NCI-H1092 (cell line): ENCODE data around the gene EHBP1L1.
A peak's percentile ranks its signal among the peaks of the same experiment; 100 is the strongest.

ENCODE experiments used
- DNase-seq: peaks from one replicate; lab custom pipeline; 2025; lab: John Stamatoyannopoulos, UW

Gene EHBP1L1

DNA sequence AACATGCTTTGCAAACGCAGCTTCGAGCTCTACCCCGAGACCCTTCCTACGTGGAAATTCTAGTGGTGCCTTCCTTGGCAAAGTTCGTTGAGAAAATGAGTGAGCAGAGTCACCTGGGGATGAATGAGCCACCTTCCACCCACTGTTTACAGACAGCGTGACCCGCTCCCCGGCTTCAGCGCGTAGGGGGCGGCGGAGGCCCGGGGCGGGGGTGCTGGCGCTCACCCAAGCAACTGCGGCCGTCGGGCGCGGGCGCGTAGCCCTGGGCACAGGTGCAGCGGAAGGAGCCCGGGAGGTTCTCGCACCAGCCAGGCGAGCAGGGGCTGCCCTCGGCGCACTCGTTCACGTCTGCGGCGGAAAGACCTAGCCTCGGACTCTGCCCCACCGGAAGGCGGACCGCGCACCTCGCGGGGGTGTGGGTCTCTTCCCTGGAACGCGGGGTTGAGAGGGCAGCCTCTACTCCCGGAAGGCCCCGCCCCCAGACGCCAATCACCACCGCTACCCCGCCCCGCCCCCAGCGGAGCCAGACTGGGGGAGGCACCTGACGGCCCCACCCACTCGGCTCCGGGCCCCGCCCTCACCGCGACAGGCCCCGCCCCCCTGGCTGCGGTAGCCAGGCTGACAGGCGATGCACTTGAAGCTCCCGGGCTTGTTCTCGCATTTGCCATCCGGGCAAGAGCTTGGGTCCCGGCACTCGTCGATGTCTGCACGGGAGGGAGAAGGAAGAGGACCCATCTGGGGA lies 29.5 kb upstream of the EHBP1L1 start:
- DNase-seq: peak; percentile 84

GRCh38 chr11:65547446-65548125 lies 28.3 kb upstream of the EHBP1L1 start:
- DNase-seq: no peak

GRCh38 chr11:65548395-65548794 lies 27.5 kb upstream of the EHBP1L1 start:
- no peak for DNase-seq

DNA sequence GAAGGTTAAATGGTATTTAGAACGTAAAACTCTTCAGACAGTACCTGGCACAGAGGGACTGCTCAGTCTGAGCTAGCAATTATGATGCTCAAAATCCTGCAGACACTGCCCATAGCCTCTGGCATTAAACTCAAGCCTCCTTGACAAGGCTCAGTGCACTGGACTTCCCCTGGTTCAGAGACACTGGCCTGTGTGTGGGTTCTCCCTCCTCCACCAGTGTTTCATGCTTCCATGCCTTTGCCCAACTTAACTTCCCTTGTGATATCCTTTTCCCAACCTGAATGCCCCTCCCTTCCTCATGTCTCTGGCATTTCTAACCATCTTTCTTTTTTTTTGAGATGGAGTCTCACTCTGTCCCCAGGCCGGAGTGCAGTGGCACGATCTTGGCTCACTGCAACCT lies 26.8 kb upstream of the EHBP1L1 start:
- DNase-seq: no peak

DNA sequence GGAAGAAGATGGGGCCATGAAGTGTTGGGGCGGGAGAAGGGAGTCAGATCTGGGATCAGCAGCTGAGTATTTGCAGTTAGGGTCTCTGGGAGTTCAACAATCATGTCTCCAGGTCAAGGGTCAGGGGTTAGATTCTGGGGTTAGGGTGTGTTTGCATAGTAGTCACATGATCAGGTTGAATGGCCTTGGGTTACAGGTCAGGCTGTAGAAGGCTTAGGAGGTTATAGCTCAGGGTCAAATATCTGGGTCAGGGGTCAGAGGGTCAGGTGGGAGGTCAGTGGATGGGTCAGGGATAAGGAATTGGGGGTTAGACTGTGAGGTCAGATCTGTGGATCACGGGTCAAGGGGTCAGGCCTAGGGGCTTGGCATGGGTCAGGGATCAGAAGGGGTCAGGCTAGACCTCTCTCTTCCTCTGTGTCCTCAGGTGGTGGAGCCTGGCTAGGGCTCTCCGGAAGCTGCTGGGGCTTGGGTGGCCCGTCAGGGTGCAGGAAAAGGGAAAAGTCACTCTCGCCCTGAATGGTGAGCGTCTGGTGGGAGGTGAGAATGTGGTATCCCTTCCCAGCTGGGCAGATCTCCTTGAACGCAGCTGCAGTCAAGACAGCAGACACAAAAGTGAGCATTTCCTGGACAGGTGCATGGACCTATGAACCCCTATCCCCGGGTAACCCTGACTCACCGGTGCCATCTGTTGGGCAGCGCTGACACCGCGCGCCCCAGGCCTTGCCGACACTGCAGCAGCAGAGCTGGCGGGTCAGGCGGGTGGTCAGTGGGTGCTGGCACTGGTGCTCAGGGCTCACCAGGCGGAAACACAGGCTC lies 24.1 kb upstream of the EHBP1L1 start:
- peak; percentile 83 for DNase-seq

- DNase-seq: no peak
Observed at GRCh38 chr11:65552388-65552951, 23.4 kb upstream of the EHBP1L1 start.

DNA sequence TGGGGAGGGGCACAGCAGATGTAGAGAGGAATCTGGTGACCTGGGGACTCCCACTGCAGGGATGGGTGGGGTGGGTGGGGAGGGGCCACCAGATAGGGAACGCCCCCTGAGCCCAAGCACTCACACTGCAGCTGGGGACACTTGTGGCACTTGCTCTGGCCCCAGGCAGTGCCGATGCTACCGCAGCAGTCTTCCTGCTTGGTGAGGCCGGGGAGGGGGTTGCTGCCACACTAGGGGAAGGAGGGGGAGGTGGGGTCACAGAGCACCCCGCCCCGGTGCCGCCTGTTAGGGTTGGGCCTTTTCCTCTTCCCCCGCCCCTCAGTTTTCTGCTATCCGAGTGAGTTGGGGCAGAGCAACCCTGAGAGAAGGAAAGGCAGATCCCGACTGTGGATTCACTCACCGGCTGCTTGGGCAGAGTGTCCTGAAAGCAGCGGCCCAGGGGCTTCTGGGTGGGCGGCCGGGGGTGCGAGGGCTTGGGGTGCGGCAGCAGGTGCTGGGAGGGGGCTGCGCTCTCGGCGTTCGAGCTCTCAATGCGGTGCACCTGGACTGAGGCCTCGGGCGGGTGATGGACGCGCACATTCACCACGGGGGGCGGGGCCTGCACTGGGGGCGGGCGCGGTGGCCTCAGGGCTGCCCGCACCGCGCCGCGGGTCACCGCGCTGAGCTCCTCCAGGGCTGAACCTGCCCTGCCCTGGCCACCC lies 22.4 kb upstream of the EHBP1L1 start:
- no peak for DNase-seq

- no peak for DNase-seq
Observed at GRCh38 chr11:65554057-65554818, 21.6 kb upstream of the EHBP1L1 start.

- DNase-seq: no peak
Observed at GRCh38 chr11:65554842-65555430, 20.9 kb upstream of the EHBP1L1 start.

- DNase-seq: no peak
Observed at GRCh38 chr11:65555693-65556231, 20.1 kb upstream of the EHBP1L1 start.

- no peak for DNase-seq
Observed at GRCh38 chr11:65556470-65557279, 19.2 kb upstream of the EHBP1L1 start.

DNA sequence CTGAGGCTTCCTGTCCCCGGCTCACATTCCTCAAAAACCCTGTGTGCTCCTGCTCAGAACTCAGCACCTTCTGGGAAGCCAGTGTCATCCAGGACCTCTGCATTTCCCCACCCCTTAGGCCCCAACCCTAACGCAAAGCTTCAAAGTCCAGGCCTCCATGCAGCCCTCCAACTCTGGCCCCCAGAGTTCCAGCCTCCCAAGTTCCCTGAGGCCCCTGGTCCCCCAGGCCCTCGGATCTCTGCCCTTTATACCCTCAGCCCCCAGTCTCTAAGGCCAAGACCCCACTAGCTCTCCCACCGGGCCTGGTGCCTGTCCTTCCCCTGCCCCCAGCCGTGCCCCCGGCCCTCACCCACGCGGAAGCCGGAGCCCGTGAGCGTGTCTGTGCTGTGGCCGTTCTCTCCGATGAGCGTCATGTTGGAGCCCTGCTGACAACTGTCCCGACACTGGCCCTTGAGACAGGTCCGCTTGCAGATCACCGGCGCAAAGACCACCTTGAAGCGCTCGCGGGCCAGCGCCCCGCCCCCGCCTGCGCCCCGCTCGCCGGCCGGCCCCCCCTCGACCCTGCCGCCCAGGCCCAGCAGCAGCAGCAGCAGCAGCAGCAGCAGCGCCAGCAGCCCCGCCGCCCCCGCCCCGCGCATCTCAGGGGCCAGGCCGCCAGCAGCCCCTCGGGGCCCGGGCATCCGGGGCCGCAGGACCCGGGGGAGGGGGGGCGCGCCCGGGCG lies 18.4 kb upstream of the EHBP1L1 start:
- no peak for DNase-seq

DNA sequence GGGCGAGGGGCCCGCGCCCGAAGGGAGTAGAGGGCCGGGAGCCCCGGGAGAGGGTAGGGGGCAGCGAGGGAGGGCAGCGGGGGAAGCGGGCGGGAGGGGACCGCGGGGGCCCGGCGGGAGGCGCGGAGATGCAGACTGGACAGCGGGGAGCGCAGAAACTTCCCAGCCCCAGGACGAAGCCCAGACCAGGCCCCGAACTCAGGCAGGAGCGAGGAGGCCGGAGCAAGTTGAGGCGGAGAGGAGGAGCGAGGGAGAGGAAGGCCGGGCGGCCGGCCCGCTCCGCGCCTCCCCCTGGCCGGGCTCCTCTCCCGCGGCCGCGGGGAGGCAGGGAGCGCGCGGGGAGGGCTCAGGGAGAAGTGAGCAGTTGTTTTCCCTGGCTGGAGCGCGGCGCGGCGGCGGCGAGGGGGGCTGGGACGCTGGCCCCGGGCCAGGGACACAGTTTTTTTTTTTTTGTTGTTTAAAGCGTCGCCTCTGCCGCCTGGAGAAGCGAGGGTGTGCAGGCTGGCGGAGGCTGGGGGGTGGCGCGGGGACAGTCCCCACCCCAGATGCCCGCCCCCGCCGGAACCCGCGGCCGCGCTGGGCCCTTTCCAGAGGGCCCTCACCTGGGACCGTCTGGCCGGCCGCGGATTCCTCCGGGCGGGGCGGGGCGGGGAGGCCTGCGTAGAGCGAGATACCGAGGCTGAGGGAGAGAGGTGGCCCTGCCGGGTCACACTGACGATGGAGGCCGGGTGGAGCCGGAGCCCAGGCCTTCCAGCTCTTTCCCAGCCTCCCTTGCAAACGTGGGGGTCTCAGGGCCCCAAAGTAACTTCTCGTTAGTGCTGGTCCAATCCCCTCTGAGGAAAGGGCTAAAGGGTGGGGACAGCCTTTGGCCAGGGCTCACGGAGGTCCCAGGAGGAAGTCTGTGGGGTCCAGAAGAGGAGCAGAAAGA lies 17.6 kb upstream of the EHBP1L1 start, which contains the start of gene LTBP3:
Gene LTBP3, minus strand, starts transcription at position 358 of the 928 bp plus-strand sequence. CDS start 400 bp downstream, outside the sequence.
- peak; percentile 37 for DNase-seq

DNA sequence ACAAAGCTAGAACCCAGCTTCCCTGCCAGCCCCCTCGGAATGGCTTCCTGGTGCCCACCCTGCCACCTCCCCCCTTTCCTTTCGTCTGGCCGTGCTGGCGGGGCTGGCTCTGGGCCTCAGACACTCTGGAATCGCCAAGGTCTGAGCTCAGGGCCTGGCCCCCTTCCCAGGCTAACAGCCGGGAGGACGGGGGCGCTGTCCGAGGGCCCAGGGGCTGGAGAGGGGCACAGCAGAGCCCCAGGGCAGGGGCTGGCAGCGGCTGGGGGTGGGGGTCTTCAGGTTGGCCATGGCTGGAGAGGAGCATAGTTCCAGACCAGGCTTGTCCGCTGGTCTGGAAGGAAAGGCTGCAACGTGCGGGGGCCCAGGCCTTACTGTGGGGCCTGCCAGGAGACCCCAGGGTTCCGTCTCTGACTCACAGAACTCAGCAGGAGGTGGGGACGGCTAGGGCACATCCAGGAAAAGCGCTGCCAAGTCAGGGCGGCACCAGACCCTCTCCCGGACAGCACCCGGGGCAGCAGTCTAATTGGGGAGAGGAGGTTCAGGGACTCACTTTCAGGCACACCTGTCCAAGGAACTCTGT lies 16.8 kb upstream of the EHBP1L1 start:
- DNase-seq: peak; percentile 41

GRCh38 chr11:65559535-65559934 lies 16.3 kb upstream of the EHBP1L1 start:
- DNase-seq: no peak

GRCh38 chr11:65559951-65560537 lies 15.8 kb upstream of the EHBP1L1 start:
- peak; percentile 63 for DNase-seq
